HG03520 (cell line): ENCODE data around the gene CHST13.

ENCODE experiments used
- ATAC-seq: cut with Tn5 transposase; IDR thresholded peaks from one replicate; pipeline ENCODE4 v1.9.1; 2021; ENCODE audit warnings: mild to moderate bottlenecking, moderate library complexity; ENCODE audit not compliant: unreplicated experiment

The CHST13 gene

GRCh38 chr3:126507886-126508285 is 16.1 kb upstream of the CHST13 start:
- no peak for ATAC-seq

GRCh38 chr3:126508564-126508964 is 15.4 kb upstream of the CHST13 start:
- ATAC-seq = no peak

GRCh38 chr3:126509597-126510307 is 14.2 kb upstream of the CHST13 start:
- ATAC-seq = no peak

- ATAC-seq = no peak
Measured at GRCh38 chr3:126510308-126510910, 13.5 kb upstream of the CHST13 start.

GRCh38 chr3:126511291-126511690 is 12.7 kb upstream of the CHST13 start:
- ATAC-seq = no peak

GRCh38 chr3:126512026-126512425 is 11.9 kb upstream of the CHST13 start:
- no peak for ATAC-seq

GRCh38 chr3:126512916-126513650 is 10.9 kb upstream of the CHST13 start:
- ATAC-seq = no peak

GRCh38 chr3:126514161-126514560 is 9.8 kb upstream of the CHST13 start:
- no peak for ATAC-seq

GRCh38 chr3:126515066-126515706 is 8.8 kb upstream of the CHST13 start:
- no peak for ATAC-seq

- no peak for ATAC-seq
Measured at GRCh38 chr3:126516152-126516935, 7.6 kb upstream of the CHST13 start.

GRCh38 chr3:126516936-126517290 is 7.0 kb upstream of the CHST13 start:
- ATAC-seq = no peak

- no peak for ATAC-seq
Measured at GRCh38 chr3:126517291-126517951, 6.5 kb upstream of the CHST13 start, which contains the start of gene UROC1. UROC1 (minus strand) TSS chr3:126517773; CDS start chr3:126517719, 54 bp downstream.

- ATAC-seq = no peak
Measured at GRCh38 chr3:126517986-126518778, 5.8 kb upstream of the CHST13 start.

GRCh38 chr3:126518779-126519177 is 5.2 kb upstream of the CHST13 start:
- ATAC-seq = no peak

- ATAC-seq = no peak
Measured at GRCh38 chr3:126519506-126520455, 4.2 kb upstream of the CHST13 start.

- no peak for ATAC-seq
Measured at GRCh38 chr3:126521122-126521891, 2.6 kb upstream of the CHST13 start.

- ATAC-seq = no peak
Measured at GRCh38 chr3:126522363-126522788, 1.6 kb upstream of the CHST13 start.
